GM13977 (cell line): Measurements from ENCODE around the gene MAB21L3.

Experiments used
- DNase-seq: peaks from one replicate; pipeline ENCODE4 v3.0.0; 2012; ENCODE audit warnings: low spot score
- in situ Hi-C: fragments of 300-500 bp; cut with MboI; formaldehyde crosslinking; loops from one replicate; pipeline ENCODE4 v1.12.0; 2022; ENCODE audit warnings: low sequenced_read_pairs, low pct_unique_long_range_greater_than_20kb, mixed read lengths, inconsistent platforms; ENCODE audit not compliant: unreplicated experiment
- TF ChIP-seq, protein P1 (sequence below): IDR thresholded peaks from 2 replicates; pipeline ENCODE4 v1.5.1; 2012; ENCODE audit warnings: mild to moderate bottlenecking, control low read depth; ENCODE audit not compliant: insufficient read depth; ENCODE audit errors: extremely low read depth, missing control alignments

Gene MAB21L3

DNA sequence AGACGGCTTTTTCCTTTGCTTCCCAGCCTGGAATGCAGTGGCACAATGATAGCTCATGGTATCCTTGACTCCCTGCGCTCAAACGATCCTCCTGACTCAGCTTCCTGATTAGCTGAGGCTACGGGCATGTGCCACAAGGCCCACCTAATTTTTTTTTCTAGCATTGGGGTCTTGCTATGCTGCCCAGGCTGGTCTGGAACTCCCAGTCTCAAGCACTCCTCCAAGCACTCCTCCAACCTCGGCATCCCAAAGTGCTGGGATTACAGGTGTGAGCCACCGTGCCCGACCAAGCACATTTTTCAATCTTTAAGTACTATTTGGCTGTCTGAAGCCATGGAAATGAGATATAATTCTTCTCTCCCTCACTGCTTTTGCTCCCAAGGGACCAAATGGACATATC lies 58.7 kb downstream of the MAB21L3 start:
- TF ChIP-seq, protein P1, sequence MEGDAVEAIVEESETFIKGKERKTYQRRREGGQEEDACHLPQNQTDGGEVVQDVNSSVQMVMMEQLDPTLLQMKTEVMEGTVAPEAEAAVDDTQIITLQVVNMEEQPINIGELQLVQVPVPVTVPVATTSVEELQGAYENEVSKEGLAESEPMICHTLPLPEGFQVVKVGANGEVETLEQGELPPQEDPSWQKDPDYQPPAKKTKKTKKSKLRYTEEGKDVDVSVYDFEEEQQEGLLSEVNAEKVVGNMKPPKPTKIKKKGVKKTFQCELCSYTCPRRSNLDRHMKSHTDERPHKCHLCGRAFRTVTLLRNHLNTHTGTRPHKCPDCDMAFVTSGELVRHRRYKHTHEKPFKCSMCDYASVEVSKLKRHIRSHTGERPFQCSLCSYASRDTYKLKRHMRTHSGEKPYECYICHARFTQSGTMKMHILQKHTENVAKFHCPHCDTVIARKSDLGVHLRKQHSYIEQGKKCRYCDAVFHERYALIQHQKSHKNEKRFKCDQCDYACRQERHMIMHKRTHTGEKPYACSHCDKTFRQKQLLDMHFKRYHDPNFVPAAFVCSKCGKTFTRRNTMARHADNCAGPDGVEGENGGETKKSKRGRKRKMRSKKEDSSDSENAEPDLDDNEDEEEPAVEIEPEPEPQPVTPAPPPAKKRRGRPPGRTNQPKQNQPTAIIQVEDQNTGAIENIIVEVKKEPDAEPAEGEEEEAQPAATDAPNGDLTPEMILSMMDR, result no peak
- in situ Hi-C loops, result no loop called here
- DNase-seq, result no peak

DNA sequence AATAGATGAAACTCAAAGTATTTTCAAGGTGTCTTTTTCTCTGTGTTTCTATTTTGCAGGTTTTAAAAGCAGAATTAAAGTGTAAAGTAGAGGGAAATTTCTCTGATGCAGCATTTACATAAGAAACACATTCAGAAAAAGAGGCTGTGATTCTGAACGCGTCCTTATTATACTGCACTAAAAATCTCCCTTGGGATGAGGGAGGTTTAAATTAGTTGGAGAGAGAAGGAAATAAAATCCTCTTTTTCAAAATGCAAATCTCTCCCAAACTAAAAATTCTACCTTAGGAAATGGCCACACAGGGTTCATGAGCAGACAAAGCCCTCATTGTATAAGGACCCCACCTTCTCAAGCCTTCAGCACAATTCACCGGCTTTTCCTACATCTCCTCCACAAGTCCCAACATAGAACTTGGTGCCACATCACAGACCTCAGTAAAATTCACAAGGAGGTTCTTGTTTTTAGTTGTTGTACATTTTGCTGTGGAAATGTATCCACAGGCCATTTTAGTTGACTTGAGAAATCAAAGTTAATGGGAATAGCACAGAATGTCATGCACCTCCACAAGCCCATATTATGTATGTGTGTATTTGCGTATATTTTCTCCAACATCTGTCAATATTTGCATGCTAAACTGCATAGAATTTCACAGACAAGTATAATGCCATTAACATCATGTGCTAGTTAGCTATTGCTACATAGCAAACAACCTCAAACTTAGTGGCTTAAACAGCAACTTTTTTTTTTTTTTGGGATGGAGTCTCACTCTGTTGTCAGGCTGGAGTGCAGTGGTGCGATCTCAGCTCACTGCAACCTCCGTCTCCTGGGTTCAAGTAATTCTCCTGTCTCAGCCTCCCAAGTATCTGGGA lies 59.8 kb downstream of the MAB21L3 start:
- in situ Hi-C loops, result no loop called here
- TF ChIP-seq, protein P1, result no peak
- no peak for DNase-seq

DNA sequence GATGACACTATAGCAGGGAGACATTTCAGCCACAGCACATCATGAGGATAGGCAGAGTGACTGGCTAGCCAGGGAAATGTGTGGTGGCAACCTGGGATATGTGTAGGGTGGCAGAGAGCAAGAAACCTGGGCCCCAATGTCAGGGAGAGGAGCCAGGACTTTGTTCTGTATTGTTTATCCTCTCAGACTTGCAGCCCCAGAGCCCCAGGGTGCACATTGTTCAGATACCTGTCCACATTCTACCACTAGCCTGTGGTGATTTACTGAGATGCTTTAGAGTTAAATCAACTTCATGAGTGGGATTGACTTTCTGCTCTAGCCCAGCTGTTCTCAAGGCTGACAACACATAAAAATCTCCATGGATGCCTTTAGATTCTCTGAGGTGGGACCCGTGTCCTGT lies 61.5 kb downstream of the MAB21L3 start:
- in situ Hi-C loops, result no loop called here
- TF ChIP-seq, protein P1, result no peak
- DNase-seq, result no peak

DNA sequence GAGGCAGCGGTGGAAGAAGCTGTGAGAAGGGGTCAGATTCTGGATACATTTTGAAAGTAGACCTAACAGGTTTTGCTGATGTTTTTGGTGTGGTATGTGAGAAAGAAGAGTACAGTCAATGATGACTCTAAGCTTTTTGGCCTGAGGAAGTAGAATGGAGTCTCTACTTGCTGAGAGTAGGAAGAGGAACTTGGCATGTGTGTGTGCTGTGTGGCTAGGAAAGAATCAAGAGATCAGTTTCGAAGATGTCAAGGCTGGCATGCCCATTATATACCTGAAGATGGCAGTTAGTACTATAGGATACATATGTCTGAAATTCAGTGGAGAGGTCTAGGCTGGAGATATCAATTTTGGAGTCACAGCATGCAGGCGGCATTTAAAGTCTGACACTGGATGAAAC lies 64.4 kb downstream of the MAB21L3 start:
- TF ChIP-seq, protein P1, result no peak
- in situ Hi-C loops, result no loop called here
- no peak for DNase-seq

- DNase-seq, result no peak
- in situ Hi-C loops, result no loop called here
- TF ChIP-seq, protein P1, result no peak
These were observed 65.1 kb downstream of the MAB21L3 start for GRCh38 chr1:116176306-116176789.

DNA sequence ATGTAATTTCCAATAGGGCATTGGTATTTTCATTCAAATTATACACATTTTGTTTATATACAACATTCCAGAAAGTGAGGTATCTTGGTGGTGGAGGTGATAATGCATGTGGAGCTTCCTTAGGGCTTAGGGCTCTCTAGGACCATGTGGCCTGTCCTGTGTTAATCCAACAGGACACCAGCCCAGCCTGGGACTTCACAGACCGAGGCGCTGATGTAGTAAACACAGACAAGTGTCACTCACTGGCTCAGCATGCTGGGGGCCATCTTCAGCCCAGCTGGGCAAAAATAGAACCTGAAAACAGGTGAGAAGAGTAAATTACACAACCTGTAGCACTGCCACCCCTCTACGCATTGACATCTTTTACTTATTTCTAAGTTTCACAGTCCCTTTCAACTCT lies 66.7 kb downstream of the MAB21L3 start:
- TF ChIP-seq, protein P1, result no peak
- in situ Hi-C loops, result no loop called here
- DNase-seq, result no peak
